ENCODE data around the gene TAF8.

GRCh38 chr6:42128460-42129359 is 78.4 kb downstream of the TAF8 start:
- TF ChIP-seq CTCF (IDR thresholded peaks at IDR 0.05; ENCODE audit: low read depth, low read length, poor library complexity, severe bottlenecking) (no peak), EZH2phosphoT487 (IDR thresholded peaks at IDR 0.05; ENCODE audit: borderline replicate concordance, low read length) (no peak)

Data from DOHH2 (cell line).